HG02798 (cell line): ENCODE data around the gene OR7C1.
"Not testable (repeated sequence)": the region's sequence is repeated elsewhere in the genome, so short reads cannot be mapped to it uniquely, and the experiment has no call there.

Experiments used
- ATAC-seq: cut with Tn5 transposase; IDR thresholded peaks from one replicate; pipeline ENCODE4 v1.9.1; 2021; ENCODE audit warnings: mild to moderate bottlenecking; ENCODE audit not compliant: unreplicated experiment, poor library complexity

OR7C1 gene

GRCh38 chr19:14835011-14835410 is at the start of gene OR7C1, which contains the start of gene OR7A5:
OR7C1 (minus strand) TSS chr19:14835185; CDS start chr19:14800136, 35,049 bp downstream.
OR7A5 (minus strand) TSS chr19:14835185; CDS start chr19:14828241, 6,944 bp downstream.
- ATAC-seq = no peak

GRCh38 chr19:14871619-14872230 is 36.7 kb upstream of the OR7C1 start:
- no peak for ATAC-seq

- ATAC-seq = no peak
Observed at GRCh38 chr19:14868497-14868896, 33.5 kb upstream of the OR7C1 start.

- no peak for ATAC-seq
Observed at GRCh38 chr19:14848822-14849221, 13.8 kb upstream of the OR7C1 start, which contains the start of gene OR7A10. OR7A10 (minus strand) TSS chr19:14848922; CDS start chr19:14841877, 7,045 bp downstream.

- ATAC-seq = no peak
Observed at GRCh38 chr19:14843578-14843977, 8.6 kb upstream of the OR7C1 start.

GRCh38 chr19:14843169-14843568 is 8.2 kb upstream of the OR7C1 start:
- ATAC-seq = no peak

GRCh38 chr19:14840206-14840605 is 5.2 kb upstream of the OR7C1 start:
- no peak for ATAC-seq

- ATAC-seq = no peak
Observed at GRCh38 chr19:14837391-14837790, 2.4 kb upstream of the OR7C1 start.

GRCh38 chr19:14830702-14831101 is 4.3 kb downstream of the OR7C1 start:
- ATAC-seq = no peak

- no peak for ATAC-seq
Observed at GRCh38 chr19:14826006-14826405, 9.0 kb downstream of the OR7C1 start.

GRCh38 chr19:14821937-14822336 is 13.0 kb downstream of the OR7C1 start:
- no peak for ATAC-seq

GRCh38 chr19:14818588-14818987 is 16.4 kb downstream of the OR7C1 start:
- no peak for ATAC-seq

GRCh38 chr19:14817052-14817451 is 17.9 kb downstream of the OR7C1 start:
- ATAC-seq = no peak

- no peak for ATAC-seq
Observed at GRCh38 chr19:14814982-14815652, 19.9 kb downstream of the OR7C1 start.

- no peak for ATAC-seq
Observed at GRCh38 chr19:14809272-14810057, 25.5 kb downstream of the OR7C1 start.

- no peak for ATAC-seq
Observed at GRCh38 chr19:14804765-14805164, 30.2 kb downstream of the OR7C1 start.

GRCh38 chr19:14798760-14799159 is 36.2 kb downstream of the OR7C1 start:
- no peak for ATAC-seq

GRCh38 chr19:14796021-14796420 is 39.0 kb downstream of the OR7C1 start:
- no peak for ATAC-seq

- no peak for ATAC-seq
Observed at GRCh38 chr19:14795078-14795721, 39.8 kb downstream of the OR7C1 start.

GRCh38 chr19:14792250-14792649 is 42.7 kb downstream of the OR7C1 start:
- ATAC-seq = not testable (repeated sequence)

GRCh38 chr19:14786421-14786851 is 48.5 kb downstream of the OR7C1 start:
- no peak for ATAC-seq
